HCT116 (cell line): ENCODE data around the gene CUEDC1. TPM values are rescaled to one million over a fixed set of nuclear protein-coding genes. Genes with fewer than 3 reads are reported as not detected.

Source experiments
- ATAC-seq: fragments of 200-7000 bp; cut with Tn5 transposase; 2 replicates; pipeline ENCODE4 v1.9.1; 2020; ENCODE audit warnings: mild to moderate bottlenecking, moderate library complexity
- BruUV-seq: library from RNA; stranded (reverse); fragments of 400-500 nt; replicated peaks from 2 replicates; lab custom pipeline; 2021; lab: Mats Ljungman, UMichigan
- CTCF ChIA-PET: fragments of 300-600 bp; sonication (Branson Sonifier 250); formaldehyde crosslinking; loops from one replicate; lab custom pipeline; 2021; ENCODE audit warnings: antibody characterized with exemption; lab: Charles Lee
- POLR2A ChIA-PET: fragments of 300-600, 350-600 bp; sonication (Branson Sonifier 250); formaldehyde crosslinking; loops from one replicate; lab custom pipeline; 2021; ENCODE audit warnings: antibody characterized with exemption; lab: Charles Lee
- RAD21 ChIA-PET, 2 experiments: fragments of 300-600 bp; sonication (Branson Sonifier 250); formaldehyde crosslinking; loops; one replicate each; lab custom pipeline; 2023; ENCODE audit warnings: low total read pairs in 2 of 2; ENCODE audit not compliant: uncharacterized antibody in 2 of 2, unreplicated experiment in 2 of 2, low non-redundant PET in 1 of 2; lab: Charles Lee
- DNase-seq: peaks from one replicate; pipeline ENCODE4 v3.0.0-alpha.2; 2010; ENCODE audit warnings: low read depth, low spot score
- H2AFZ ChIP-seq: fragments of 200-600 bp; shearing (Covaris generic), sonication (generic); 2 replicates; pipeline ENCODE4 v1.6.1; 2017; ENCODE audit warnings: low read depth, mixed run types, mixed read lengths, antibody characterized with exemption, low read length; ENCODE audit not compliant: poor library complexity, severe bottlenecking
- H3K27ac ChIP-seq: 2 replicates; pipeline ENCODE4 v1.5.1; 2012; ENCODE audit warnings: low read depth, low read length
- H3K27me3 ChIP-seq: fragments of 200-600 bp; sonication (generic); 2 replicates; pipeline ENCODE4 v1.6.1; 2016; ENCODE audit warnings: mixed run types, low read length, mixed read lengths; ENCODE audit not compliant: insufficient read depth
- H3K36me3 ChIP-seq, 2 experiments: fragments of 200-500 bp in 1 of 2; fragments of 200-600 bp in 1 of 2; sonication (Bioruptor generic) in 1 of 2; sonication (generic) in 1 of 2; 2 replicates each; pipeline versions ENCODE4 v1.5.1 to v1.6.1; 2014 to 2016; ENCODE audit warnings: low read length in 2 of 2, inconsistent platforms in 1 of 2, mixed read lengths in 1 of 2, mixed run types in 1 of 2; ENCODE audit not compliant: insufficient read depth in 2 of 2, control insufficient read depth in 1 of 2
- H3K4me1 ChIP-seq, 2 experiments: fragments of 200-600 bp in 1 of 2; sonication (generic) in 1 of 2; 2 replicates each; pipeline versions ENCODE4 v1.5.1 to v1.6.1; 2012 to 2017; ENCODE audit warnings: low read length in 2 of 2, inconsistent platforms in 1 of 2, mild to moderate bottlenecking in 1 of 2, mixed read lengths in 1 of 2, mixed run types in 1 of 2, moderate library complexity in 1 of 2; ENCODE audit not compliant: insufficient read depth in 2 of 2, control insufficient read depth in 1 of 2
- H3K4me2 ChIP-seq: fragments of 200-600 bp; sonication (generic); 2 replicates; pipeline ENCODE4 v1.6.1; 2017; ENCODE audit warnings: mixed run types, low read length, mixed read lengths
- H3K4me3 ChIP-seq, 2 experiments: fragments of 200-600 bp in 1 of 2; sonication (generic) in 1 of 2; replicated peaks in 1 of 2; 2 replicates each; pipeline ENCODE4 v1.5.1; 2011 to 2016; ENCODE audit warnings: low read length in 2 of 2, control low read depth in 1 of 2, low read depth in 1 of 2, mild to moderate bottlenecking in 1 of 2, mixed read lengths in 1 of 2, mixed run types in 1 of 2
- H3K79me2 ChIP-seq: fragments of 200-600 bp; sonication (generic); 2 replicates; pipeline ENCODE4 v1.6.1; 2017; ENCODE audit warnings: mild to moderate bottlenecking, mixed run types, low read length, moderate library complexity, mixed read lengths; ENCODE audit not compliant: insufficient read depth
- H3K9ac ChIP-seq: fragments of 200-600 bp; sonication (generic); 2 replicates; pipeline ENCODE4 v1.6.1; 2016; ENCODE audit warnings: low read length, mixed read lengths
- H3K9me2 ChIP-seq: fragments of 200-600 bp; sonication (generic), shearing (Covaris generic); 2 replicates; pipeline ENCODE4 v1.6.1; 2017; ENCODE audit warnings: mixed run types, mild to moderate bottlenecking, moderate library complexity; ENCODE audit not compliant: insufficient read depth
- H3K9me3 ChIP-seq, 2 experiments: fragments of 200-500 bp in 1 of 2; fragments of 200-600 bp in 1 of 2; sonication (Bioruptor generic) in 1 of 2; sonication (generic) in 1 of 2; 2 replicates each; pipeline ENCODE4 v1.6.1; 2014 to 2017; ENCODE audit warnings: low read length in 2 of 2, mixed read lengths in 2 of 2, inconsistent platforms in 1 of 2, low read depth in 1 of 2, mild to moderate bottlenecking in 1 of 2, mixed run types in 1 of 2, moderate library complexity in 1 of 2; ENCODE audit not compliant: control insufficient read depth in 1 of 2, insufficient read depth in 1 of 2
- H4K20me1 ChIP-seq: fragments of 200-600 bp; sonication (generic), shearing (Covaris generic); 2 replicates; pipeline ENCODE4 v1.6.1; 2017; ENCODE audit warnings: mixed run types, mild to moderate bottlenecking, moderate library complexity; ENCODE audit not compliant: insufficient read depth
- ELF1 ChIP-seq: IDR thresholded peaks from 2 replicates; pipeline ENCODE4 v1.6.1; 2012; ENCODE audit warnings: low read depth, borderline replicate concordance
- FOSL1 ChIP-seq: IDR thresholded peaks from 2 replicates; pipeline ENCODE4 v1.6.1; 2012; ENCODE audit warnings: low read depth
- JUND ChIP-seq: IDR thresholded peaks from 2 replicates; pipeline ENCODE4 v1.6.1; 2012
- POLR2A ChIP-seq: IDR thresholded peaks from 2 replicates; pipeline ENCODE4 v1.7.0; 2011; ENCODE audit warnings: borderline replicate concordance; ENCODE audit not compliant: insufficient read depth, insufficient read length; ENCODE audit errors: extremely low read depth
- POLR2AphosphoS5 ChIP-seq: IDR thresholded peaks from 2 replicates; pipeline ENCODE4 v1.6.1; 2011; ENCODE audit warnings: mild to moderate bottlenecking, low read depth, low read length, moderate library complexity
- SIN3A ChIP-seq: IDR thresholded peaks from 2 replicates; pipeline ENCODE4 v1.6.1; 2012; ENCODE audit warnings: low read depth
- SP1 ChIP-seq: IDR thresholded peaks from 2 replicates; pipeline ENCODE4 v1.6.1; 2012; ENCODE audit warnings: low read depth
- SRF ChIP-seq: IDR thresholded peaks from 2 replicates; pipeline ENCODE4 v1.6.1; 2012; ENCODE audit warnings: low read depth
- TCF7L2 ChIP-seq: IDR thresholded peaks from 2 replicates; pipeline ENCODE4 v1.7.0; 2011; ENCODE audit warnings: borderline replicate concordance, inconsistent platforms; ENCODE audit not compliant: insufficient read depth, insufficient read length; ENCODE audit errors: extremely low read depth
- ZFX ChIP-seq: fragments of 450-650 bp; IDR thresholded peaks from 2 replicates; pipeline ENCODE4 v1.6.1; 2017
- ZNF274 ChIP-seq: fragments of 200-500 bp; sonication (Bioruptor generic); IDR thresholded peaks from 2 replicates; pipeline ENCODE4 v1.6.1; 2014; ENCODE audit warnings: mild to moderate bottlenecking, low read depth, low read length, inconsistent platforms
- intact Hi-C: fragments of 100-400 bp; cut with micrococcal nuclease; formaldehyde crosslinking; loops from 2 replicates; pipeline ENCODE4 v1.10.0; 2022
- total RNA-seq: library from RNA; stranded (reverse); gene quantifications from one replicate; pipeline ENCODE4 v1.2.1, GENCODE V29; 2021; ENCODE audit not compliant: unreplicated experiment
- TF ChIP-seq, protein P1 (sequence below), 3 experiments: fragments of 200-600 bp in 1 of 3; sonication (generic) in 1 of 3; IDR thresholded peaks in 2 of 3; conservative IDR thresholded peaks in 1 of 3; 2 replicates each; pipeline ENCODE4 v1.5.1; 2012 to 2017; ENCODE audit warnings: low read depth in 2 of 3, low read length in 2 of 3, antibody characterized with exemption in 1 of 3, borderline replicate concordance in 1 of 3, control low read depth in 1 of 3, mild to moderate bottlenecking in 1 of 3, mixed read lengths in 1 of 3, mixed run types in 1 of 3, moderate library complexity in 1 of 3; ENCODE audit not compliant: insufficient read depth in 1 of 3
- TF ChIP-seq, protein P2 (sequence below): IDR thresholded peaks from 2 replicates; pipeline ENCODE4 v1.6.1; 2012

CUEDC1 gene
- total RNA-seq, 1 experiment from 2014 or later: 60.2 TPM

- Histone ChIP-seq H3K9me3 (no peaks in the 10 kb centered on the region; a peak in 1 of 4 replicates), H4K20me1 (no peaks in the 10 kb centered on the region), H3K9ac (peak overlapping the region; percentile 62; the same call in 1 of the 2 replicates), H3K27me3 (no peaks in the 10 kb centered on the region), H3K4me1 (peaks cover 81 to 87% of the 10 kb centered on the region in 2 experiments), H2AFZ (no peak overlapping the region), H3K79me2 (peaks cover 38% of the 10 kb centered on the region), H3K4me2 (peak overlapping the region; percentile 1; the same call in 1 of the 2 replicates), H3K4me3 (no peak overlapping the region), H3K9me2 (no peaks in the 10 kb centered on the region), H3K27ac (no peak overlapping the region), H3K36me3 (no peaks in the 10 kb centered on the region; a peak in 1 of 4 replicates)
- ATAC-seq (no peak), DNase-seq (no peak)
- BruUV-seq: no TSS peak
- ChIA-PET POLR2A (interaction anchor here (1.2 kb wide), 1 partner anchor 59 kb away, joined by 3 read pairs; no protein-coding TSS in a partner anchor), RAD21 (no interaction called here), CTCF (interaction anchor here (1.1 to 1.2 kb wide), 2 partner anchors 12 to 92 kb away, joined by 3 to 5 read pairs; no protein-coding TSS in a partner anchor)
- intact Hi-C loops: loop anchor here (5.0 kb wide), 1 partner anchor 57 kb away; no protein-coding TSS in a partner anchor
- no peak for TF ChIP-seq SP1
- no peak for TF ChIP-seq ZNF274
- TF ChIP-seq ELF1: no peak
- TF ChIP-seq, protein P1, sequence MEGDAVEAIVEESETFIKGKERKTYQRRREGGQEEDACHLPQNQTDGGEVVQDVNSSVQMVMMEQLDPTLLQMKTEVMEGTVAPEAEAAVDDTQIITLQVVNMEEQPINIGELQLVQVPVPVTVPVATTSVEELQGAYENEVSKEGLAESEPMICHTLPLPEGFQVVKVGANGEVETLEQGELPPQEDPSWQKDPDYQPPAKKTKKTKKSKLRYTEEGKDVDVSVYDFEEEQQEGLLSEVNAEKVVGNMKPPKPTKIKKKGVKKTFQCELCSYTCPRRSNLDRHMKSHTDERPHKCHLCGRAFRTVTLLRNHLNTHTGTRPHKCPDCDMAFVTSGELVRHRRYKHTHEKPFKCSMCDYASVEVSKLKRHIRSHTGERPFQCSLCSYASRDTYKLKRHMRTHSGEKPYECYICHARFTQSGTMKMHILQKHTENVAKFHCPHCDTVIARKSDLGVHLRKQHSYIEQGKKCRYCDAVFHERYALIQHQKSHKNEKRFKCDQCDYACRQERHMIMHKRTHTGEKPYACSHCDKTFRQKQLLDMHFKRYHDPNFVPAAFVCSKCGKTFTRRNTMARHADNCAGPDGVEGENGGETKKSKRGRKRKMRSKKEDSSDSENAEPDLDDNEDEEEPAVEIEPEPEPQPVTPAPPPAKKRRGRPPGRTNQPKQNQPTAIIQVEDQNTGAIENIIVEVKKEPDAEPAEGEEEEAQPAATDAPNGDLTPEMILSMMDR (IDR thresholded peaks at IDR 0.05 in 2 of 3, conservative IDR thresholded peaks at IDR 0.05 in 1 of 3; ENCODE audit: borderline replicate concordance in 1 of 3, insufficient read depth in 1 of 3, low read depth in 2 of 3, low read length in 2 of 3): no peak
- TF ChIP-seq TCF7L2: no peak
- no peak for TF ChIP-seq POLR2A
- no peak for TF ChIP-seq ZFX
- TF ChIP-seq FOSL1: no peak
- no peak for TF ChIP-seq POLR2AphosphoS5
- no peak for TF ChIP-seq JUND
- no peak for TF ChIP-seq SRF
- TF ChIP-seq, protein P2, sequence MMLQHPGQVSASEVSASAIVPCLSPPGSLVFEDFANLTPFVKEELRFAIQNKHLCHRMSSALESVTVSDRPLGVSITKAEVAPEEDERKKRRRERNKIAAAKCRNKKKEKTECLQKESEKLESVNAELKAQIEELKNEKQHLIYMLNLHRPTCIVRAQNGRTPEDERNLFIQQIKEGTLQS: no peak
- TF ChIP-seq SIN3A: no peak
Observed at GRCh38 chr17:57894848-57895247, 60.4 kb downstream of the CUEDC1 start.
